CD4-positive, alpha-beta T cell treated with Interleukin-21 for 1 hour (primary cell): ENCODE data around the gene SSPN.

ENCODE experiments used
- DNase-seq: peaks from one replicate; pipeline ENCODE4 v3.0.0-alpha.2; 2020

The SSPN gene, protein sequence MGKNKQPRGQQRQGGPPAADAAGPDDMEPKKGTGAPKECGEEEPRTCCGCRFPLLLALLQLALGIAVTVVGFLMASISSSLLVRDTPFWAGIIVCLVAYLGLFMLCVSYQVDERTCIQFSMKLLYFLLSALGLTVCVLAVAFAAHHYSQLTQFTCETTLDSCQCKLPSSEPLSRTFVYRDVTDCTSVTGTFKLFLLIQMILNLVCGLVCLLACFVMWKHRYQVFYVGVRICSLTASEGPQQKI

GRCh38 chr12:26195250-26195640 lies at the start of gene SSPN:
SSPN (plus strand) TSS chr12:26195573; CDS start chr12:26195673, 100 bp downstream.
- no peak for DNase-seq

DNA sequence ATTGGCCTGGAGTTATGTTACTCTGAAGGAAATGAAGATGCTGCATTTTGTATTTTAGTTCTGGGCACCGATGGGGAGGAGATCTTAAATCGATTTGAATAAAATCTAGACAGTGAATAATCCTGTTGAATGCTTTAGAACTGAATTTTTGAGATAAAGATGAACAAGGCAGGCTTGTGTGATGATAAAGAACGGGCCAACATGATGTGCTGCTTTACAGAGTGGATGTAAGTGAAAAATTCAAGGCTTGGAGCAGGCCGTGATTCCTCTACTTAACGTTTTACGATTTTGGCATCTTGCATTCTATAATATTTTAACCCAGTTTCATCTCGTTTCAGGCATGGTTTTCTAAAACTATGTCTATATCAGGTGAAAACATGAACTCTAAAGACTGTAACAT lies 47.1 kb upstream of the SSPN start:
- no peak for DNase-seq

DNA sequence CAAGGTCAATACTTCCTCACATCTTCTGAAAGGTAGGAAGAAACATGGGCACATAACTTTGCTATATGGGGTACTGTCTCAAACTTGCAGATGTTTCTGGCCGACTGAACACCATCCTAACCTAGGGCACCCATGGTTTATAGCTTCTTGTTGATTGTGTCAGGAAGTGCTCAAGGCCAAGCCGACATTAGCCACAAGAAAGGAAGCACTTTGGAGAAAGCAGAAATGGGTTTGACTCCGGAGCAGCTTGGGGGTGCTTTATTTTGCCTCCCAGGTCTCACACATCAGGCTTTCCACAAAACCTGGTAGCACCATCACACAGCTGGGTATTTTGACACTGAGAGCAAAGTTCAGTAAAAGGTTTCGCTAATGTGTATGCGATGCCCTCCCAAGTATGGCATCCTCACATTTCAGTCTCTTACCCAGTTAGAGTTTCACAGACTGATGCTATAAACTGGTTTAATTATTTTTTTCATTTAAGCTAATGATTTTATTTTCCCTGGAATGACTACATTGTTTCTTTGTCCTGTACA lies 45.3 kb upstream of the SSPN start:
- DNase-seq = no peak

DNA sequence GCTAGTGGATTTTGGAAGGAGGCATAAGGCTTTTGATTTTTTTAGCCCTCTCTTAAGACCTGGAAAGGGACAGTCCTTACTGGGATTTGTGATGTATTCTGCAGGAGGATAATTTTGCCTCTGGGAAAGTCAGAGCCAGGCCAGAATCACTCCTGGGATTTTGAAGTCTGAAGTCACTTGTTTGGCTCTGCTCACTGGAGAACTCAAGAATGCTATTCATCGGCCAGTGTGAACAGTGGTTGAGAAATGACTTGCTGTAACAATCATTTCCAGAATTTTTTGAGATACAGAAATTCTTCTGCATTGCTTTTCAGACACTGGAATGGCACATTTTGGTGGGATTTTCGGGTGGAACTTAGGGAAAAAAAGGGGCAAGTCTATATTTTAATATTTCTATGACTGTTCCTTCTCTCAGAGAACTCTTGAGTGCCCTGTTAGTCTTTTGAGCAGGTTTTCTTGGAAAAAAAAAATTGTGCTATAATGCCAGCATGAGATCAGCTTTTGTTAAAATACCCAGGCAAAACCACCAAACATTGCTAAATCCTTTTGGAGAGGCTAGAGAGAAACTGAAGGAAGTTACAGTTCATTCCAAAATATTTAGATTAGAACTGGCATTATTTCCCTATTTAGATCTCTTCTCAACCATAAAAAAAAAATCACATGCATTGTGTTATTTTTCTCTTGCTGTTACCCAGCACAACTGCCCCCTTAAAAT lies 44.5 kb upstream of the SSPN start:
- no peak for DNase-seq

DNA sequence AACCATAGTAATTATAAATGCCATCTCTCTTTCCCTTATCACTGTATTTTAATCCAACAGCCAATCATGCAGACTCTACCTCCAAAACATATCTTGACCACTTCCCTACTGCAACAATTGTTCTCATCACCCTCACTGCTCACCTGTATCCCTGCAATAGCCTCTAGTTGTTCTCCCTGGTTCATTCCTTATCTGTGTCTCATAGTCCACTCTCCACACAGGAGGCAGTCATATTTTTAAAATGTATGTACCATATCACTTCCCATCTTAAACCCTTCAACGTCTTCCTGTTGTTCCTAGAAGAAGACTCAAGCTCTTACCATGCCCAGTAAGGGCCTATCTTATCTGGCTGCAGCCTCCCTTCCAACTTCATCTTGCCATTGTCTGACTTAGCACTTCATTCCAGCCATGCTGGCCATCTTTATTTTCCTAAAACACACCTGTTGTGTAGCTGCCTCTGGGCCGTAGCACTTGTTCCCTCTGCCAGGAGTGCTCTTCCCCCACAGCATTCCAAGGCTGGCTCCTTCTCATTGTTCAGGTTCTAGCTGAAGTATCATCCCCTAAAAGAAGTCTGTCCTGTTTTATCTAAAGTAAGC lies 42.8 kb upstream of the SSPN start:
- no peak for DNase-seq

DNA sequence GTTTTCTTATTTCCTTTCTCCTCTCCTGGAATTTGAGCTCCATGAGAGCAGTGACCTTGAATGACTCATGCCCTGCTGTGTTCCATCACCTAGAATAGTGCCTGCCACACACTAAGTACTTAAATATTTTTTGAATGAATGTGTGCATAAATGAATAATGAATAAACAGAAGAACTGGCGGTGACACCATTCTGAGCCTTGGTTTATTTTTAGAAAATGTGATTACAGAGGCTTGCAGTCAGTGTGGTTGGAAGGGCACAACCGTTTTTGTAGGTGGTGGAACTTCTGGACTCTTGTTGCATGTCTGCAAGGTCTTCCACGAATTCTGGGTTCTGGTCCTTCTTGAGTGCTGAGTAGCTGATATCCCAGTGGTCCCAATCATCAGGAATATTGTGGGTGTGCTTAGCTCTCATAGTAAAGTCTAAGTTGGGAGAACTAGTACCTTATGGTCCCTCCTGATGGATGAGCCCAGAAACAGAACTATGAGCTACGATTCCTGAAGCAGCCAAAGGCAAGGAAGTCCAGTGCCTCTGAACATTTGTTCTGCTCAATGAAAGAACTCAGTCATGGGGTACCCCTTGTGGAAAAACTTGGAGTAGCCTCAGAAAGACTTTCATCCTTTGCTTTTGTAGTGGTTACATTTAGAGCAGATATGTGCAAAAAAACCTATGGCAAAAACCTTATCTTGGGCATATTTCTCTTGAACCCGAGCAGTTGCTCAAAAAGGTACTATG lies 41.8 kb upstream of the SSPN start:
- no peak for DNase-seq

DNA sequence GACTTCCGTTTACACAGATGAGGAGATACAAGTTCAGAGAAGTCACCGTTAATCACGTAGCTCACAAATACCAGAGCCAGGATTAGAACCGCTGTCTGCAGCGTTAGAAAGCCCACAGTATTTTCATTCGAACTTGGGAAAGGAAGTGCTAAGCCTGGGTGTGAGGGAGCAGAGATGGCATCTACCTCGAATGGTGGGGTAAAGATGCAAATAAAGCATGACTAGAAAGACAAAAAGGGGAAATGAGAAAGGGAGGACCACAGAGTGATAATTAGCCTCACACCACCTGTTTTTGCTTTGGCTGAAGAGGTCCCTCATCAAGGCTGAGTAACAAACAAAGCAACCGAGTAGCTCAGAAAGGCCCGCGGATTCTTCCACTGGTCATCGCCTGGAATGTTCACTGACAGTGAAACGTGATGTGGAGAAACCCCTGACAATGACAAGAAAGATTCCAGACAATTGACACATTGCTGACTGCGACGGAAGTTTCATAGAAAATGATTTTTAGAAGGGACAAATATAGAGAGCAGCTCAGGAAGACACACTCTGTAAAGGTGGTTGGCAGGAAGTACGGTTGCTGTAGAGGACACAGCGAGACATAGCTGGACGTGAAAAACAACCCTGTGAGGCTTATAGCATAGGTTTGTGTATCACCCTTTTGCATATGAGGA lies 39.0 kb upstream of the SSPN start:
- DNase-seq = no peak

GRCh38 chr12:26157001-26157400 lies 38.4 kb upstream of the SSPN start:
- no peak for DNase-seq

DNA sequence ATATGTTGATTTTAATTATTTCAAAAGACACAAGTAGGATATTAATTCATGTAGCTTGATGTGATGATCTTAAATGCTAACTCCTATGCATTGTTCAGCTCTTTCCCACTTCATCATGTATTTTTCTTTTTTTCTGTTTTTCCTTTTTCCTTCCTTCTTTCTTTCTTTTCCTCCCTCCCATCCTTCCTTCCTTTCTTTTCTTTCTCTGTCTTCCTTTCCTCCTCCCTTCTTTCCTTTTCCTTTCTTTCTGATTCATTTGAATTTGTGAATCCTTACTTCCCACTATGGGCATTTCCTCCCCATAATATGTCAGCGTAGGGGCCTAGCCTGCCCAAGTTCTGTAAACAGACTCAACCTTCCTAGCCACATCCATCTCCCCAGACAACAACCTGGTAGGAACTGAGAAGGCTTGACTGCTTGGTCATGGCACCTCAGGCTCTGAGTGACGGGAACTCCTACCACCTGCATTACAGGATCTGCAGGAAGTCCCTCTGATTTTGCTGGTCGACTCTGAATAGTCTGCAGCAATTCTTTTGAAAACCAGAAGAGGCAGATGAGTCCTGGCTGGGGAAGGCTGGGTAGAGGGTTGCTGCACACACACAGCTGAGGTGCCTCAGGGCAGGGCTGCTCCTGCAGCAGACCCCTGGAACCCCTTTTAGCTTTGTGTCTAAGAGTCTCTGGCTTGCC lies 37.2 kb upstream of the SSPN start:
- no peak for DNase-seq

- DNase-seq = no peak
Measured at GRCh38 chr12:26162174-26162573, 33.2 kb upstream of the SSPN start.

DNA sequence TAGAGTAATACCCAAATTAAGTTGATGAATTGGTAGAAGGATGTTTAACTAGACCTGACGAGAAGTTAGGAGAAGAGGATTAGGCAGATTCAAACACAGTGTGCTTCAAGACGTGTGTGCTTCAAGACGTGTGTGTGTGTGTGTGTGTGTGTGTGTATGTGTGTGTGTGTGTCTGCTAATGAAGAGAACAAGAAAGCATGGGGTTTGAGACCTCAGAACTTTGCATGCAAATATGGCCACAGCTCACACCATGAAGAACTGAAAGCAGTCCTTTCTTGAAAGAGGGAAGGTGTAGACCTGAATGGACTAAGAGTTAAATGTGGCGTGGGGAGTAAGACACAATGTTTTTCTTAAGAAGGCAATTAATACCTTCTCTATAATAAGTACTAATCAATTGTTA lies 32.5 kb upstream of the SSPN start:
- no peak for DNase-seq

GRCh38 chr12:26164118-26164517 lies 31.3 kb upstream of the SSPN start:
- DNase-seq = no peak

GRCh38 chr12:26172013-26172412 lies 23.4 kb upstream of the SSPN start:
- no peak for DNase-seq

GRCh38 chr12:26172539-26172938 lies 22.8 kb upstream of the SSPN start:
- no peak for DNase-seq

DNA sequence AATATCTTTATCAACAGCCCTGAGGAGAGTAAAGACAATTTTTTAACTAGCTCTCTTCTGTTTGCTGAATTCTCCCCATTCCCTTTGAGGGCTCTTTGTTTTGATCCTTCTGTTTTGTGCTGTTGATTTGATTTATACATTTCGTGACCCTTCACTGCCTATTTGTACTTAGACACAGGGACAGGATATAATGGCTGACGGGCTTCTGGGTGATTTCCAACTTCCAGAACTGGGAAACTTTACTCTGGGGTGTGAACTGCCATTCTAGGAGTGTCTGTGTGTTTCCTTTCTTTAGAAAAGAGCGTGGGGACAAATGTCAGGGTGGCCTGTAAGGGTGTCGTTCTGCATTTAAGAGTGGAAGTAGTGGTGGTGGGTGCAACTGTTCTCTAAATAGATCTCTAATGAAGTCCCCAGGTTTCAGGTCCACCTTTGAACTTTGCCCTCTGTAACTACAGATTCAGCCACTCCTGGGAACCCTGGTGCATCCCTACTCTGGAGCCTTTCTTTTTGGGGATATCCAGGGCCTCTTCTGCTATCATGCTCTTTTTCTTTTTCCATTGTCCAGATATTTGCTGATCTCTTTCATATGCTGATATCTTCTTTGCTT lies 22.3 kb upstream of the SSPN start:
- no peak for DNase-seq

- no peak for DNase-seq
Measured at GRCh38 chr12:26176725-26177124, 18.6 kb upstream of the SSPN start.

DNA sequence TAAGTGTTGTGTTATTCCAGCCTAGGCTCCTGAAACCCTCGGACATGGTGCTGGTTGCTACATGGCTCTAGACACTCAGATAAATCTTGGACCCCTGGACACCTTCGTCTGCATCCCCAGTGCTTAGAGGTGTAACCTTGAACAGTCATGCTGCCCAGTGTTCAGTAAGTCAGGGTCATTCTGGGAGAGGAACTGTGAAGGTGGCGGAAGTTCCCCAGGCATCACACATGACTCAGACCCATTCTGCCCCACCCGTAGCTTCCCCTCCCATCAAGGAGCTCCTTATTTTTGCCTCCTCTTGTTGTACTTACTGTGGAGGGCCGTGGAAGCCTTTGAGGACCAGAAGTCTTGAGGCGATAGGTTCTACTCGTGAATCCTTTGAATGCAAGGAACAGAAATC lies 18.1 kb upstream of the SSPN start:
- DNase-seq = no peak

- no peak for DNase-seq
Measured at GRCh38 chr12:26179826-26180225, 15.5 kb upstream of the SSPN start.

DNA sequence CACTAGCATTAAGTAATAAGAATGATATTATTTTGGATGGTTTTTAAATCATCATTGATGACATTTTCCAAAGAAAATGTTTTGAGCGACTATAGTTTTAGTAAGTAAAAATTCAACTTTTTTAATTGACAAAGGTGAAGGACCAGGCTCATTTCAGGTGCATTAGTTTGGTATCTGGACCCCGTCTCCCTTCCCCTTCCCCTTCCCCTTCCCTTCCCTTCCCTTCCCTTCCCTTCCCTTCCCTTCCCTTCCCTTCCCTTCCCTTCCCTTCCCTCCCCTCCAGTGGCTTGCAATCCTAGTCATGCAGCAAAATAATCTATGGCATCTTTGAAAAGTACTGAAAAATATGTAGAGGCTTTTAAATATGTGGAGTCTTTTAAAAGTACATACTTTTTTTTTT lies 13.0 kb upstream of the SSPN start:
- no peak for DNase-seq

- no peak for DNase-seq
Measured at GRCh38 chr12:26185532-26186320, 9.6 kb upstream of the SSPN start.
